GM19328 (cell line): ENCODE data around the gene VAMP8.
"Not testable (repeated sequence)": the region's sequence is repeated elsewhere in the genome, so short reads cannot be mapped to it uniquely, and the experiment has no call there.

ENCODE experiments used
- ATAC-seq: cut with Tn5 transposase; IDR thresholded peaks from one replicate; pipeline ENCODE4 v1.9.1; 2021; ENCODE audit warnings: mild to moderate bottlenecking, moderate library complexity; ENCODE audit not compliant: unreplicated experiment

The VAMP8 gene

DNA sequence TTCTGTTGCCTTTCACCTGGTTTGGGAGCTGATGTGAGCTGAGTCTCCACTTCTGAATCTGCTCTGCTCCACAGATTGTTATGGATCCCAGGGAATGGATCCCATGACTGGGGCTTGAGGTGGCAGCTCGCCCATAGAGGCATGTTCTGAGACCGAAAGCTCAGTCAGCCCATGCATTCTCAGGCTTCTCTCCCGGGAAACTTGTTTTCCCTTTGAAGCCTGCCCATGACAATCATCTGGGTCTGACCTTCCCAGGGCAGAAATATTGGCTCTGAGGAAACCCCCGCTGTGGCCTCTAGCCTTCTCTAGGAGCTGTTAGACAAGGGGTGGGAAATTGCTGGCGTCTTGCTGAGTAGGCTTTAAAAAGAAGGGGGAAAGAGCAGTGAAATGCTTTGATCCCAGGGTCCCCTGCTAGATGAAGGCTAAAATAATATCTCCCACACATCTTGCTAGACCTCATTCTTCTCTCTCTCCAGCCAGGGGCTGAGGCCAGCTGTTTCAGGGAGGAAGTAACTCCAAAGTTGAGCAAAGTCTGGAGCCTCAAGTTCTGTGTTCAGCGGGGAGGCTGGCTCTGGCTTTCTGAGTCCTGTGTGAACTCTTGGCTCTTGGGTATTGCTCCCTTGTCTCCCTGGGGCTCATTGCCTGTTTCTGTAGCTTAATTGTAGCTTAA, 2.0 kb downstream of the VAMP8 start:
- no peak for ATAC-seq

GRCh38 chr2:85580206-85580605, 2.8 kb downstream of the VAMP8 start:
- no peak for ATAC-seq

- ATAC-seq, result no peak
Observed at GRCh38 chr2:85582492-85582891, 5.1 kb downstream of the VAMP8 start.

GRCh38 chr2:85583667-85584353, 6.4 kb downstream of the VAMP8 start:
- ATAC-seq, result no peak

DNA sequence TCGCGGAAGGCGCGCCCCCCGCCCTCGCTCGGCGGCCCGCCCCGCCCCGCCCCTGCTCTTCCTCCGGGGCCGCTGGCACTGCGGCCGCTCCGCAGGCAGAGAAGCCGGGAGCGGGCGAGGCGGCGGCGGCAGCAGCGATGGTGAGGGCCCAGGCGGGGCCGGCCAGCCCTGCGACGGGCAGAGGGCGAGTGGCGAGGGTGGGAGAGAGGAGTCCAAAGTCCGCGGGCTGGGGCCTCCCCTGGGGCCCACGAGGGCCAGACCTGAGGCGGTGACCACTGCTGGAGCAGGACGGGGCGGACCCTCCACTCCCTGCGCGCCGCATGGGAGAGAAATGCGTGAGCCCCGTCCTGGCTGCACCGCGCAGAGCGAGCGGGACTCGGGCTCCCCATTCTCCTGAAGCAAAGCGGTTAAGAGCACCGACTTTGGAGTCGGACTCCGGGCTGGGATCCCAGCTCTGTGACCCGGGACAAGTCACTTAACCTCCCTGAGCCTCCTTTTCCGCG, 7.0 kb downstream of the VAMP8 start, which contains the start of gene VAMP5:
VAMP5 (plus strand) TSS at position 78 of the 503 bp plus-strand sequence; CDS start at position 138, 60 bp downstream.
- no peak for ATAC-seq

DNA sequence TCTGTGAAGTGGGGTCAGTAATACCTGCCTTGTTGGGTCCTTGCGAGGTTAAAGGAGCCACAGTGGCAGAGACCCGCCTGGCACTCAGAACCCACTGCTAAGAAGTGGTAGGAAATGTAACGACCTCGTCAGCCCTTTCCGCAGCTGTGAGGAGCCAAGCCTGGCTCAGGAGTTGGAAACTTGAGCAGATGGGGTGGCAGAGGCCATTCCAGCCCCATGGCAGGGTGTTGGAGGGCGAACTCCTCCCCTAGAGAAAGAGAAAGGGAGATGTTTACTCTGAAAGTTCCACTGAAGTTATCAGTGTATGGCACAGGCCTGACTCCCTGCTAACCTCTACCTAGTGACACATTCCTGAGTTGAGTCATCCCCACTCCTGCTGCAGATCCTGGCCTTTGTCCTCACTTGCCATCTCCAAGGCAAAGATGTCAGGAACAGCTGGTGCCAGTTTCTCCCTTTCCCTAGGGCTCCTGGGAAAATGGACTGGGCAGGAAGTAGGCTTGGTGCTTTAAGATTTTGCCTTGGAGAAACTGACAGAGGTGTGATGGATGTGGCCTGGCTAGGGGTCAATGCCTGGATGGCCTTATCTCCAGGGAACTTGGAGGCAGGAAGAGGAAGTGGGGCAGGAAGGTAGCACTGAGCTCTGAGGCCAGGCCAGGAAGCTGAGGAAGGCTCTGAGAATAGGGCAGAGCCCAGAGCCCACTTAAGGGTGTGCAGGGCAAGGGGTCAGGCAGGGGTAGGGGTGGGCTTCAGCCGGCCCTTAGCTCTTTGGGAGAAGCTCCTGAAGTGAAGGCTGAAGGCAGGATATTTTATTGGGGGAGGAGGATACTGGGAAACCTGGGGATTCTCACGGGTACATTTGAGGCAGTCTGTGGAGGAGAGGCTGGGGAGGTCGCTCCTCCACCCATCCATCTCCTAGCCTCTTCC, 7.7 kb downstream of the VAMP8 start:
- ATAC-seq, result no peak

GRCh38 chr2:85585781-85586105, 8.4 kb downstream of the VAMP8 start:
- ATAC-seq, result no peak

- no peak for ATAC-seq
Observed at GRCh38 chr2:85588236-85588635, 10.8 kb downstream of the VAMP8 start.

DNA sequence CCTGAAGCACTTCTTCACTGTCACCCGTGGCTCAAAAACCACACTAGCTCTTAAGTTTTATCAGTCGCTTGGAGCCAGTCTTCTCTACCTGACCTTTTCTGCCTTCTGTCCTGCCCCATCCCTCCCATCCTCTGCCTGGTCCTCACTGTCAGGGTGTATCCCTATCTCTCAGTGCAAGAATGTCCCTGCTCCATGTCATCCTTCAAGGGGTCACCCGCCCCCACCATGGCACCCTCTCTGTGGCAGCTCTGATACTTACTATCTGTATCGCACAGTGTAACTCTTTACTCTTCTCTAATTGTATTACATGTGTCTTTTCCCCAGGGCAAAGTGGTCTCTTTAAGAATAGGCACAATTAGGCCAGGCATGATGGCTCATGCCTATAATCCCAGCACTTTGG, 11.3 kb downstream of the VAMP8 start:
- no peak for ATAC-seq

- ATAC-seq, result no peak
Observed at GRCh38 chr2:85589181-85589580, 11.8 kb downstream of the VAMP8 start.

DNA sequence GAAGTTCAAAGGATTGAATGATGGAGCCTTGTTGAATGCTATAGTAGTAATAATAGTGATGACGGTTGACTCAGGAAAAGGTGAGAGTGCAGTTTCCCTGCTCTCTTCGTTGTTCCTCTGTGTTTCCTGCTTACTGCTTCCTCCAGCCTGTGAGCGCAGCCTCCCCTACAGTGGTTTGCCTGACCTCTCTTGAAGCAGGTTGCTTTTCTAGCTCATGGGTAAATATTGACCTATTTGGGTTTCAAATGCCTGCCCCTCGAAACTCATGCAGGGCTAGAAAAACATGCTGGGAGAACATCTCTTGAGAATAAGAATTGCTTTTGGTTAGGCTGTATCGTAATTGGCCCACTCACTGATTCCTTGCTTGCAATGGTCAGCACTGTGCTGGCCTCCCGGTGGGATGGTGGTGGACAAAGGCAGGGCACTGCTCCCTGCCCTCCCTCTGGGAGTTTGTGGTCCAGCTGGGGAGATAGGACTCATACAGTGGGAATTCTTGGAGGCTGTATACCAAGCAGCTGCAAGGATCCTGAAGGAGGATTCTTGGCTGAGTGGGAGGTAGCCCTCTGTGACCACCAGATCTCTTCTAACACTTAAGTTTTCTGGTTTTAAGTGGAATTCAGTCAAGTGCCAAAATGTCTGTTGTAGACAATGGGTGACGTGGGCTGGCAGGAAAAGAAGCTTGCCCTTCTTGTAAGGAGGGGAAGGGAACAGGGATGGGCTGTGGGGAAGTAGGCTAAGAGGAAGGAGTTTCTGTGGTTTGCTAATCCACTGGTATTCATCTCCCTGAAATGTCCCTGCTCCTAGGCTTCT, 12.8 kb downstream of the VAMP8 start:
- no peak for ATAC-seq

DNA sequence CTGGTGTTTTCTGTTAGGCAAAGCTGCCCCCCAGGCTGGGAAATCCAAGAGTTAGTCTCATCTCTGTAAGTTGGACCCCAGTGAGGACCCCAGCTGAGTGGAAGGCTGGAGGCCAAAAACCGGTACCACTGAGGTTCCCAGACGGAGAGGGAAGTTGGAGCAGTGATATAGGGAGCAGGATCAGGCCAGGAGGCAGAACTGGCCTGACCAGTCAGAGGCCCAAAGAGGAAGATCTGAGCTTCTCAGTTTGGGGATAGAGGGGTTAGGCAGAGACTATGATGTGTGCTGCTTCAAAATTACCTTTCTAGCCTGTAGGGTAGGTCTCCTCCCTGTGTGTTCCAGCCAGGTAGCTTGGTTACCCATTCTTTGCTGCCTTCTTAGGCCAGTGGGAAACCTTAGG, 13.6 kb downstream of the VAMP8 start:
- ATAC-seq, result no peak

GRCh38 chr2:85591563-85591962, 14.2 kb downstream of the VAMP8 start:
- no peak for ATAC-seq

- ATAC-seq, result not testable (repeated sequence)
Observed at GRCh38 chr2:85592299-85592698, 14.9 kb downstream of the VAMP8 start.

DNA sequence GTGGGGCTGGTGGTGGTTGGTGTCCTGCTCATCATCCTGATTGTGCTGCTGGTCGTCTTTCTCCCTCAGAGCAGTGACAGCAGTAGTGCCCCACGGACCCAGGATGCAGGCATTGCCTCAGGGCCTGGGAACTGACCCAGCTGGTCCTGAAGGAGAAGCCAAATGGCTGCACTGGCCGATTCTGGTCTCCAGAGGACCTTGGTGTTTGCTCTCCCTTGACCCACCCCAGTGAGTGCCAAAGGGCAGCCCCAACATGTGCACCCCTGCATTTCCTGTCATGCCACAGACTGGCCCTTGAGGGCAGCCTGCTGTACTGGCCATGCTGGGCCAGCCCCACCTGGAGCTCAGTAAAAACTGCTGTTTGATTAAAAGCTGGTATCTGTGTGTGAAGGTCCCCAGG, 15.6 kb downstream of the VAMP8 start:
- no peak for ATAC-seq

DNA sequence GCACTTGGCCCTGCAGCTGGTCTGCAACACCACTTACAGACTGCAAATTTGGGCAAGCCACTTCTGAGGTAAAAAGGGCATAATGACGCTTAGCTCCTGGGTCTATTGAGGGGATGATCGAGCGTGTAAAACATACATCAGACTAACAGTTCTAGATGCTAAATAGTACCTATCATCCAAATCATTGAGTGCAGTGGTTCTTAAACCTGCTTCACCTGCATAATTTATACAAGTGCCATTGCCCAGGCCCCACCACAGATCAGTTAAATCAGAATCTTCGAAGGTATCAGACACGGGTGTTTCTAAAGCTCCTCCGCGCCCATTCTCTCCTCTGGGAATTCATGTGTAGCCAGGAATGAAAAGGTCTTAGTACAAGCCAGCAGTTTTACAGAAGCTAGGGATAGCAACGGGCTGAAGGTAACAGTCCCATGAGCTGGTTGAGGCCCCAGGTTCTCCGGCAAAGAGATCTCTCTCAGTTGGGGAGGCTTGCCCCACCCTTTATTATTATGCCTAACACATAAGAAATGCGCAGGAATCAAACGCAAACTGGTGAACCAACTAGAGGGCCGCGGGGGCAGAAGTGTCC, 17.4 kb downstream of the VAMP8 start:
- no peak for ATAC-seq

DNA sequence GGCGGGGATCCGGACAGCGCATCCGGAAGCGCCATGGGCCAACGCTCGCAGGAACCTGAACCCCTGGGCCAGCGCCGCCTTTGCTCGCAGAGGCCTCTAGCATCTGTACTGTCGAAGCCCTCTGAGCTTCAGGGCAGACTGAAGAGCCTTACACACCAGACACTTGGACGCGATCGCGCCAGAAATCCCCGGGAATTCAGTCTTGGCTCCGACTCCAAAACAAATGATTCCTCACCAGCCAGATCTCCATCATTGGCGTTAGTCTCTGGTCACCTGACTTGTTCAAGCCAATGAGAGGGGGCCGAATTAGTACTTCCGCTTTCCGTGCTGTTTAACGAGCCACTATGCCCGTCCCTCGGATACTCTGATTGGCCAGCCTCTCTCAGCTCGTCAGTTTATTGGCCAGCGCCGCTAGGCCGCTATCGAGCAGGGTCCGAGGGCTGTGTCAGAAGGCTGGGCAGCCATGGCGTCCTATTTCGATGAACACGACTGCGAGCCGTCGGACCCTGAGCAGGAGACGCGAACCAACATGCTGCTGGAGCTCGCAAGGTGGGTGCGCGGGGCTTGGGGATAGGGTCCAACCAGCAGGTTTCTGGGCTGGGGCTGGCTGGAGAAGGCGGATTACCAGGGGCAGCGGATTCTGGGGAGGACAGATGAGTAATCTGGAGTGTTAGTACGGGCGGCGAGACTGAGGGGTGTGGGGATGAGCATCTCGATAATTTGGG, 18.1 kb downstream of the VAMP8 start, which contains the start of gene RNF181:
RNF181 (plus strand) TSS at position 445 of the 725 bp plus-strand sequence; CDS start at position 464, 19 bp downstream.
- ATAC-seq, result peak; percentile 99

- ATAC-seq, result no peak
Observed at GRCh38 chr2:85596026-85596333, 18.6 kb downstream of the VAMP8 start.

- ATAC-seq, result no peak
Observed at GRCh38 chr2:85596486-85597143, 19.2 kb downstream of the VAMP8 start.
